ENCODE data around the gene BEGAIN. TPM values are rescaled to one million over a fixed set of nuclear protein-coding genes. Genes with fewer than 3 reads are reported as not detected.

Gene BEGAIN
- total RNA-seq, 1 experiment from 2014 or later = not detected

GRCh38 chr14:100574642-100575031 is 12.6 kb downstream of the BEGAIN start:
- CTCF ChIA-PET = no interaction called here
- no TSS peak for BruUV-seq (replicated peaks)
- Histone ChIP-seq H3K9me3 (ENCODE audit: insufficient read depth, low read depth) (no peaks in the 10 kb centered on the region), H3K4me3 (no peak overlapping the region), H4K20me1 (ENCODE audit: insufficient read depth) (no peaks in the 10 kb centered on the region), H3K27ac (no peak overlapping the region), H3K36me3 (ENCODE audit: low read depth) (no peaks in the 10 kb centered on the region), H2AFZ (no peak overlapping the region), H3K79me2 (ENCODE audit: low read depth) (no peaks in the 10 kb centered on the region), H3K4me2 (no peak overlapping the region), H3K4me1 (replicated peaks; ENCODE audit: insufficient read depth) (no peaks in the 10 kb centered on the region), H3F3A (ENCODE audit: insufficient read depth, low read depth) (no peaks in the 10 kb centered on the region), H3K9me2 (ENCODE audit: insufficient read depth) (no peaks in the 10 kb centered on the region), H3K27me3 (ENCODE audit: insufficient read depth, low read depth) (no peaks in the 10 kb centered on the region)
- no peak for DNase-seq
- intact Hi-C loops (cut with micrococcal nuclease; ENCODE audit: unreplicated experiment) = no loop called here
- TF ChIP-seq CTCF (conservative IDR thresholded peaks at IDR 0.05) = no peak
- no peak for TF ChIP-seq EZH2 (IDR thresholded peaks at IDR 0.05; ENCODE audit: low read depth)
- POLR2A ChIA-PET (ENCODE audit: unreplicated experiment) = no interaction called here

- no peaks in the 10 kb centered on the region for H3K9me2 ChIP-seq (ENCODE audit: insufficient read depth)
- H3K4me1 ChIP-seq (replicated peaks; ENCODE audit: insufficient read depth) = no peaks in the 10 kb centered on the region
- BruUV-seq (replicated peaks) = no TSS peak
- no peak overlapping the region for H3K27ac ChIP-seq
- no peak overlapping the region for H2AFZ ChIP-seq
- no peak for TF ChIP-seq EZH2 (IDR thresholded peaks at IDR 0.05; ENCODE audit: low read depth)
- no peak for TF ChIP-seq CTCF (conservative IDR thresholded peaks at IDR 0.05)
- CTCF ChIA-PET = no interaction called here
- no peaks in the 10 kb centered on the region for H3K36me3 ChIP-seq (ENCODE audit: low read depth)
- DNase-seq = no peak
- H3K9me3 ChIP-seq (ENCODE audit: insufficient read depth, low read depth) = no peaks in the 10 kb centered on the region
- H3F3A ChIP-seq (ENCODE audit: insufficient read depth, low read depth) = no peaks in the 10 kb centered on the region
- H3K27me3 ChIP-seq (ENCODE audit: insufficient read depth, low read depth) = no peaks in the 10 kb centered on the region
- H3K79me2 ChIP-seq (ENCODE audit: low read depth) = no peaks in the 10 kb centered on the region
- intact Hi-C loops (cut with micrococcal nuclease; ENCODE audit: unreplicated experiment) = no loop called here
- no peak overlapping the region for H3K4me3 ChIP-seq
- no peaks in the 10 kb centered on the region for H4K20me1 ChIP-seq (ENCODE audit: insufficient read depth)
- no peak overlapping the region for H3K4me2 ChIP-seq
- POLR2A ChIA-PET (ENCODE audit: unreplicated experiment) = no interaction called here
Measured at GRCh38 chr14:100573757-100574641, 13.2 kb downstream of the BEGAIN start.

- Histone ChIP-seq H3K9me2 (ENCODE audit: insufficient read depth) (no peaks in the 10 kb centered on the region), H3K4me3 (no peak overlapping the region), H3K9me3 (ENCODE audit: insufficient read depth, low read depth) (no peaks in the 10 kb centered on the region), H3F3A (ENCODE audit: insufficient read depth, low read depth) (no peaks in the 10 kb centered on the region), H3K79me2 (ENCODE audit: low read depth) (no peaks in the 10 kb centered on the region), H3K36me3 (ENCODE audit: low read depth) (no peaks in the 10 kb centered on the region), H3K4me2 (no peak overlapping the region), H3K4me1 (replicated peaks; ENCODE audit: insufficient read depth) (no peaks in the 10 kb centered on the region), H3K27me3 (ENCODE audit: insufficient read depth, low read depth) (no peaks in the 10 kb centered on the region), H4K20me1 (ENCODE audit: insufficient read depth) (no peaks in the 10 kb centered on the region), H2AFZ (no peak overlapping the region), H3K27ac (no peak overlapping the region)
- no peak for DNase-seq
- intact Hi-C loops (cut with micrococcal nuclease; ENCODE audit: unreplicated experiment) = no loop called here
- TF ChIP-seq EZH2 (IDR thresholded peaks at IDR 0.05; ENCODE audit: low read depth) (no peak), CTCF (conservative IDR thresholded peaks at IDR 0.05) (no peak)
- CTCF ChIA-PET = no interaction called here
- POLR2A ChIA-PET (ENCODE audit: unreplicated experiment) = no interaction called here
- no TSS peak for BruUV-seq (replicated peaks)
Measured at GRCh38 chr14:100573002-100573756, 14.0 kb downstream of the BEGAIN start.
